CD8-positive, alpha-beta memory T cell (primary cell): ENCODE data around the gene FOXE1. TPM values are rescaled to one million over a fixed set of nuclear protein-coding genes. Genes with fewer than 3 reads are reported as not detected.

Source experiments
- CTCF ChIA-PET: fragments of 350-600 bp; sonication (Branson Sonifier 250); formaldehyde crosslinking; loops from one replicate; lab custom pipeline; 2021; ENCODE audit warnings: antibody characterized with exemption; lab: Charles Lee
- POLR2A ChIA-PET: fragments of 350-600 bp; sonication (Branson Sonifier 250); formaldehyde crosslinking; loops from one replicate; lab custom pipeline; 2021; ENCODE audit warnings: antibody characterized with exemption; lab: Charles Lee
- DNase-seq, 5 donors: peaks; one replicate each; pipeline versions ENCODE4 v3.0.0 to v3.0.0-alpha.2; 2020 to 2022; ENCODE audit warnings: mixed read lengths in 1 of 5
- H3K27ac ChIP-seq: one replicate; pipeline ENCODE4 v1.7.0; 2013; ENCODE audit warnings: low read depth, mild to moderate bottlenecking, low read length, moderate library complexity
- H3K27me3 ChIP-seq: 2 replicates; pipeline ENCODE4 v1.7.0; 2013; ENCODE audit warnings: low read length, mild to moderate bottlenecking; ENCODE audit not compliant: insufficient read depth, poor library complexity, severe bottlenecking
- H3K36me3 ChIP-seq: 2 replicates; pipeline ENCODE4 v1.7.0; 2013; ENCODE audit warnings: mild to moderate bottlenecking, low read length, moderate library complexity; ENCODE audit not compliant: insufficient read depth
- H3K4me1 ChIP-seq: 2 replicates; pipeline ENCODE4 v1.7.0; 2013; ENCODE audit warnings: mild to moderate bottlenecking, low read length, moderate library complexity; ENCODE audit not compliant: insufficient read depth
- H3K4me3 ChIP-seq: 2 replicates; pipeline ENCODE4 v1.7.0; 2013; ENCODE audit warnings: mild to moderate bottlenecking, low read length
- H3K9me3 ChIP-seq: 2 replicates; pipeline ENCODE4 v1.7.0; 2013; ENCODE audit warnings: mild to moderate bottlenecking, low read length
- H3K27ac Mint-ChIP-seq, 8 donors: one replicate each; pipeline ENCODE4 v1.8.0; 2020 to 2021; ENCODE audit warnings: mixed read lengths in 8 of 8, mild to moderate bottlenecking in 6 of 8, inconsistent platforms in 3 of 8, moderate library complexity in 3 of 8
- H3K27me3 Mint-ChIP-seq, 2 donors: one replicate each; pipeline ENCODE4 v1.8.0; 2020 to 2021; ENCODE audit warnings: mixed read lengths in 2 of 2, mild to moderate bottlenecking in 1 of 2, moderate library complexity in 1 of 2
- H3K36me3 Mint-ChIP-seq, 3 donors: one replicate each; pipeline ENCODE4 v1.8.0; 2020 to 2021; ENCODE audit warnings: mixed read lengths in 3 of 3, inconsistent platforms in 1 of 3, mild to moderate bottlenecking in 1 of 3
- H3K4me1 Mint-ChIP-seq, 3 donors: one replicate each; pipeline ENCODE4 v1.8.0; 2020 to 2021; ENCODE audit warnings: mixed read lengths in 3 of 3, inconsistent platforms in 1 of 3, mild to moderate bottlenecking in 1 of 3
- H3K4me3 Mint-ChIP-seq, 7 donors: one replicate each; pipeline ENCODE4 v1.8.0; 2020 to 2021; ENCODE audit warnings: mixed read lengths in 7 of 7, mild to moderate bottlenecking in 6 of 7, moderate library complexity in 4 of 7, inconsistent platforms in 2 of 7
- H3K9me3 Mint-ChIP-seq, 5 donors: one replicate each; pipeline ENCODE4 v1.8.0; 2020 to 2022; ENCODE audit warnings: mixed read lengths in 5 of 5, mild to moderate bottlenecking in 3 of 5, moderate library complexity in 2 of 5, inconsistent platforms in 1 of 5
- polyA plus RNA-seq: library from polyadenylated mRNA; unstranded; fragments of 300-500 nt; fragmentation: Illumina TruSeq; gene quantifications from one replicate; pipeline ENCODE4 v1.2.3, GENCODE V29; 2021
- total RNA-seq, 2 experiments: library from RNA; stranded (reverse); gene quantifications; one replicate each; pipeline ENCODE4 v1.2.3, GENCODE V29; 2021

Gene FOXE1
- total and polyA plus RNA-seq, 3 experiments from 2014 or later: 0.07 TPM; not detected in 2

GRCh38 chr9:97854696-97855485 lies 1.9 kb downstream of the FOXE1 start:
- Mint-ChIP-seq H3K4me1 (peaks cover 13 to 29% (median 15%) of the 10 kb centered on the region in 3 donors), H3K27ac (no peak overlapping the region), H3K36me3 (peaks cover 0 to 3% (median 1%) of the 10 kb centered on the region in 3 donors), H3K27me3 (peaks cover 71 to 85% of the 10 kb centered on the region in 2 donors), H3K4me3 (peak overlapping the region; percentile 19 to 78 (median 23)), H3K9me3 (peaks cover 0 to 3% (median 0%) of the 10 kb centered on the region in 5 donors)
- CTCF ChIA-PET: interaction anchor here (0.9 to 1.3 kb wide), 2 partner anchors 8 to 9 kb away, joined by 3 to 4 read pairs; no protein-coding TSS in a partner anchor
- peaks cover 23% of the 10 kb centered on the region for H3K4me1 ChIP-seq
- no peak overlapping the region for H3K27ac ChIP-seq
- POLR2A ChIA-PET: no interaction called here
- no peaks in the 10 kb centered on the region for H3K9me3 ChIP-seq
- no peak for DNase-seq
- H3K27me3 ChIP-seq: peaks cover 82% of the 10 kb centered on the region
- H3K36me3 ChIP-seq: no peaks in the 10 kb centered on the region
- H3K4me3 ChIP-seq: no peak overlapping the region

- ChIA-PET POLR2A (no interaction called here), CTCF (interaction anchor here (1.3 kb wide), 1 partner anchor 9 kb away, joined by 3 read pairs; no protein-coding TSS in a partner anchor)
- peaks cover 11 to 29% (median 15%) of the 10 kb centered on the region in 3 donors for H3K4me1 Mint-ChIP-seq
- Histone ChIP-seq H3K27ac (no peak overlapping the region), H3K9me3 (no peaks in the 10 kb centered on the region), H3K27me3 (peaks cover 79% of the 10 kb centered on the region), H3K36me3 (no peaks in the 10 kb centered on the region), H3K4me1 (peaks cover 23% of the 10 kb centered on the region), H3K4me3 (no peak overlapping the region)
- peaks cover 0 to 3% (median 0%) of the 10 kb centered on the region in 5 donors for H3K9me3 Mint-ChIP-seq
- peak overlapping the region; percentile 19 to 78 (median 23) for H3K4me3 Mint-ChIP-seq
- peak overlapping the region in 1 of 8 donors; percentile 29 for H3K27ac Mint-ChIP-seq
- peaks cover 69 to 85% of the 10 kb centered on the region in 2 donors for H3K27me3 Mint-ChIP-seq
- DNase-seq: no peak
- peaks cover 0 to 3% (median 1%) of the 10 kb centered on the region in 3 donors for H3K36me3 Mint-ChIP-seq
Observed at GRCh38 chr9:97855486-97855875, 2.5 kb downstream of the FOXE1 start.

GRCh38 chr9:97855899-97856298 lies 2.9 kb downstream of the FOXE1 start:
- H3K27me3 ChIP-seq: peaks cover 74% of the 10 kb centered on the region
- H3K4me1 ChIP-seq: peaks cover 23% of the 10 kb centered on the region
- H3K36me3 Mint-ChIP-seq: peaks cover 0 to 3% (median 1%) of the 10 kb centered on the region in 3 donors
- no peak overlapping the region for H3K27ac Mint-ChIP-seq
- ChIA-PET CTCF (interaction anchor here (1.3 kb wide), 1 partner anchor 9 kb away, joined by 3 read pairs; no protein-coding TSS in a partner anchor), POLR2A (no interaction called here)
- H3K36me3 ChIP-seq: no peaks in the 10 kb centered on the region
- no peaks in the 10 kb centered on the region for H3K9me3 ChIP-seq
- no peak overlapping the region for H3K27ac ChIP-seq
- peaks cover 70 to 85% of the 10 kb centered on the region in 2 donors for H3K27me3 Mint-ChIP-seq
- no peak for DNase-seq
- peak overlapping the region in 3 of 7 donors; percentile 19 to 57 (median 23) for H3K4me3 Mint-ChIP-seq
- peaks cover 11 to 29% (median 15%) of the 10 kb centered on the region in 3 donors for H3K4me1 Mint-ChIP-seq
- H3K4me3 ChIP-seq: no peak overlapping the region
- peaks cover 0 to 3% (median 0%) of the 10 kb centered on the region in 5 donors for H3K9me3 Mint-ChIP-seq

- Mint-ChIP-seq H3K36me3 (peaks cover 0 to 3% (median 1%) of the 10 kb centered on the region in 3 donors), H3K4me3 (peak overlapping the region in 2 of 7 donors; percentile 21 to 26), H3K27ac (no peak overlapping the region), H3K9me3 (peaks cover 0 to 3% (median 0%) of the 10 kb centered on the region in 5 donors), H3K27me3 (peaks cover 72 to 86% of the 10 kb centered on the region in 2 donors), H3K4me1 (peaks cover 11 to 26% (median 15%) of the 10 kb centered on the region in 3 donors)
- POLR2A ChIA-PET: no interaction called here
- no peak overlapping the region for H3K27ac ChIP-seq
- H3K9me3 ChIP-seq: no peaks in the 10 kb centered on the region
- H3K36me3 ChIP-seq: no peaks in the 10 kb centered on the region
- H3K27me3 ChIP-seq: peaks cover 66% of the 10 kb centered on the region
- no peak overlapping the region for H3K4me3 ChIP-seq
- peaks cover 22% of the 10 kb centered on the region for H3K4me1 ChIP-seq
- CTCF ChIA-PET: no interaction called here
- DNase-seq: no peak
Observed at GRCh38 chr9:97856857-97857605, 4.0 kb downstream of the FOXE1 start.

- CTCF ChIA-PET: no interaction called here
- DNase-seq: no peak
- peaks cover 14% of the 10 kb centered on the region for H3K4me1 ChIP-seq
- H3K9me3 ChIP-seq: no peaks in the 10 kb centered on the region
- POLR2A ChIA-PET: interaction anchor here (0.6 kb wide), 1 partner anchor 183 kb away, joined by 3 read pairs; no protein-coding TSS in a partner anchor
- Mint-ChIP-seq H3K4me1 (peaks cover 8 to 18% (median 11%) of the 10 kb centered on the region in 3 donors), H3K9me3 (no peaks in the 10 kb centered on the region), H3K27me3 (peaks cover 69 to 84% of the 10 kb centered on the region in 2 donors), H3K4me3 (peak overlapping the region in 5 of 7 donors; percentile 11 to 52 (median 26)), H3K36me3 (peaks cover 0 to 3% (median 1%) of the 10 kb centered on the region in 3 donors), H3K27ac (peak overlapping the region in 1 of 8 donors; percentile 46)
- H3K4me3 ChIP-seq: no peak overlapping the region
- peaks cover 59% of the 10 kb centered on the region for H3K27me3 ChIP-seq
- no peak overlapping the region for H3K27ac ChIP-seq
- H3K36me3 ChIP-seq: no peaks in the 10 kb centered on the region
Observed at GRCh38 chr9:97857606-97858392, 4.8 kb downstream of the FOXE1 start.

- H3K4me1 ChIP-seq: peaks cover 14% of the 10 kb centered on the region
- ChIA-PET POLR2A (interaction anchor here (0.6 kb wide), 1 partner anchor 184 kb away, joined by 3 read pairs; no protein-coding TSS in a partner anchor), CTCF (no interaction called here)
- no peak overlapping the region for H3K27ac ChIP-seq
- Mint-ChIP-seq H3K9me3 (no peaks in the 10 kb centered on the region), H3K4me1 (peaks cover 8 to 16% (median 11%) of the 10 kb centered on the region in 3 donors), H3K4me3 (no peak overlapping the region), H3K27ac (peak overlapping the region in 1 of 8 donors; percentile 46), H3K27me3 (peaks cover 71 to 85% of the 10 kb centered on the region in 2 donors), H3K36me3 (peaks cover 0 to 3% (median 1%) of the 10 kb centered on the region in 3 donors)
- no peak overlapping the region for H3K4me3 ChIP-seq
- peaks cover 56% of the 10 kb centered on the region for H3K27me3 ChIP-seq
- no peak for DNase-seq
- H3K9me3 ChIP-seq: no peaks in the 10 kb centered on the region
- H3K36me3 ChIP-seq: no peaks in the 10 kb centered on the region
Observed at GRCh38 chr9:97858393-97858713, 5.3 kb downstream of the FOXE1 start.

GRCh38 chr9:97858826-97859225 lies 5.8 kb downstream of the FOXE1 start:
- Mint-ChIP-seq H3K4me1 (peaks cover 8 to 15% (median 11%) of the 10 kb centered on the region in 3 donors), H3K27me3 (peaks cover 74 to 89% of the 10 kb centered on the region in 2 donors), H3K36me3 (peaks cover 0 to 3% (median 1%) of the 10 kb centered on the region in 3 donors), H3K27ac (no peak overlapping the region), H3K9me3 (no peaks in the 10 kb centered on the region), H3K4me3 (no peak overlapping the region)
- no peaks in the 10 kb centered on the region for H3K36me3 ChIP-seq
- no peaks in the 10 kb centered on the region for H3K9me3 ChIP-seq
- no peak for DNase-seq
- H3K27me3 ChIP-seq: peaks cover 54% of the 10 kb centered on the region
- H3K4me3 ChIP-seq: no peak overlapping the region
- ChIA-PET POLR2A (no interaction called here), CTCF (interaction anchor here (1.2 to 1.9 kb wide), 3 partner anchors 42 to 64 kb away, joined by 3 to 4 read pairs (median 3); partner anchors contain the start of gene TRMO)
- H3K27ac ChIP-seq: no peak overlapping the region
- peaks cover 14% of the 10 kb centered on the region for H3K4me1 ChIP-seq
